Liver (tissue), 9 donors: ENCODE measurements around the gene CFTR. TPM values are rescaled to one million over a fixed set of nuclear protein-coding genes. Genes with fewer than 3 reads are reported as not detected.

ENCODE experiments used
- DNase-seq: peaks from one replicate; pipeline ENCODE4 v3.0.0-alpha.2; 2017; ENCODE audit warnings: low spot score
- H3K27ac ChIP-seq, 2 donors: one replicate each; pipeline ENCODE4 v1.7.0; 2013; ENCODE audit warnings: inconsistent platforms in 2 of 2, low read length in 2 of 2, control low read depth in 1 of 2, low read depth in 1 of 2, mild to moderate bottlenecking in 1 of 2
- H3K27me3 ChIP-seq, 4 donors: one replicate each; pipeline versions ENCODE4 v1.6.1 to v1.7.0; 2013; ENCODE audit warnings: low read length in 3 of 4, inconsistent platforms in 1 of 4, mild to moderate bottlenecking in 1 of 4, moderate library complexity in 1 of 4; ENCODE audit not compliant: control insufficient read depth in 4 of 4, insufficient read depth in 4 of 4
- H3K36me3 ChIP-seq, 4 donors: one replicate each; pipeline versions ENCODE4 v1.6.1 to v1.7.0; 2013; ENCODE audit warnings: low read length in 3 of 4, mild to moderate bottlenecking in 3 of 4, low read depth in 1 of 4, moderate library complexity in 1 of 4; ENCODE audit not compliant: control insufficient read depth in 4 of 4, insufficient read depth in 3 of 4
- H3K4me1 ChIP-seq, 4 donors: one replicate each; pipeline versions ENCODE4 v1.6.1 to v1.7.0; 2013; ENCODE audit warnings: low read length in 3 of 4, mild to moderate bottlenecking in 3 of 4, moderate library complexity in 1 of 4; ENCODE audit not compliant: control insufficient read depth in 4 of 4, insufficient read depth in 4 of 4
- H3K4me3 ChIP-seq, 3 donors: one replicate each; pipeline versions ENCODE4 v1.6.1 to v1.7.0; 2013; ENCODE audit warnings: low read length in 3 of 3, control low read depth in 1 of 3, low read depth in 1 of 3, mild to moderate bottlenecking in 1 of 3
- H3K9ac ChIP-seq, 2 donors: one replicate each; pipeline ENCODE4 v1.7.0; 2013; ENCODE audit warnings: low read length in 2 of 2, mild to moderate bottlenecking in 2 of 2, moderate library complexity in 2 of 2, control low read depth in 1 of 2, low read depth in 1 of 2
- H3K9me3 ChIP-seq, 4 donors: one replicate each; pipeline versions ENCODE4 v1.6.1 to v1.7.0; 2013; ENCODE audit warnings: low read length in 3 of 4; ENCODE audit not compliant: control insufficient read depth in 4 of 4
- CTCF ChIP-seq: fragments of 150-350 bp; IDR thresholded peaks from 2 replicates; pipeline ENCODE4 v1.5.1; 2017; ENCODE audit warnings: improper control_type of control experiment, low read depth, low read length; ENCODE audit not compliant: missing input control
- EGR1 ChIP-seq, 2 donors: IDR thresholded peaks; 2 replicates each; pipeline ENCODE4 v1.6.1; 2016 to 2018; ENCODE audit warnings: antibody characterized with exemption in 2 of 2, low read depth in 2 of 2
- FOXA1 ChIP-seq: IDR thresholded peaks from 2 replicates; pipeline ENCODE4 v1.6.1; 2016; ENCODE audit warnings: antibody characterized with exemption
- FOXA2 ChIP-seq: IDR thresholded peaks from 2 replicates; pipeline ENCODE4 v1.6.1; 2016; ENCODE audit warnings: antibody characterized with exemption
- GABPA ChIP-seq, 2 donors: IDR thresholded peaks in 1 of 2; conservative IDR thresholded peaks in 1 of 2; 2 replicates each; pipeline ENCODE4 v1.6.1; 2016; ENCODE audit warnings: antibody characterized with exemption in 2 of 2, mild to moderate bottlenecking in 1 of 2, moderate library complexity in 1 of 2
- HNF4A ChIP-seq, 2 donors: conservative IDR thresholded peaks; 2 replicates each; pipeline ENCODE4 v1.6.1; 2016; ENCODE audit warnings: antibody characterized with exemption in 2 of 2, mild to moderate bottlenecking in 2 of 2
- HNF4G ChIP-seq: IDR thresholded peaks from 2 replicates; pipeline ENCODE4 v1.6.1; 2016; ENCODE audit warnings: antibody characterized with exemption
- JUND ChIP-seq, 2 donors: IDR thresholded peaks; 2 replicates each; pipeline ENCODE4 v1.6.1; 2016; ENCODE audit warnings: antibody characterized with exemption in 2 of 2
- MAX ChIP-seq: IDR thresholded peaks from 2 replicates; pipeline ENCODE4 v1.6.1; 2016; ENCODE audit warnings: antibody characterized with exemption
- NR2F2 ChIP-seq: IDR thresholded peaks from 2 replicates; pipeline ENCODE4 v1.6.1; 2016; ENCODE audit warnings: antibody characterized with exemption
- RAD21 ChIP-seq, 2 donors: IDR thresholded peaks; 2 replicates each; pipeline ENCODE4 v1.6.1; 2016; ENCODE audit warnings: antibody characterized with exemption in 2 of 2, mild to moderate bottlenecking in 2 of 2
- RXRA ChIP-seq, 2 donors: IDR thresholded peaks; 2 replicates each; pipeline ENCODE4 v1.6.1; 2017 to 2018; ENCODE audit warnings: antibody characterized with exemption in 2 of 2, mild to moderate bottlenecking in 1 of 2
- SP1 ChIP-seq: IDR thresholded peaks from 2 replicates; pipeline ENCODE4 v1.6.1; 2018; ENCODE audit warnings: antibody characterized with exemption, mild to moderate bottlenecking
- TAF1 ChIP-seq: conservative IDR thresholded peaks from 2 replicates; pipeline ENCODE4 v1.6.1; 2016; ENCODE audit warnings: antibody characterized with exemption, mild to moderate bottlenecking
- YY1 ChIP-seq: IDR thresholded peaks from 2 replicates; pipeline ENCODE4 v1.6.1; 2016; ENCODE audit warnings: antibody characterized with exemption, mild to moderate bottlenecking
- WGBS: extraction: QIAGEN DNeasy Blood & Tissue Kit; methylation state at CpG from one replicate; pipeline ENCODE4 v1.1.7; 2013; 5-methylcytosine and 5-hydroxymethylcytosine counted together
- polyA plus RNA-seq, 2 donors: library from polyadenylated mRNA; stranded (reverse) in 1 of 2; unstranded in 1 of 2; fragments of 200-250 nt in 1 of 2; fragments of >200 nt in 1 of 2; fragmentation: Nextera tagmentation in 1 of 2; extraction: Ambion mirVana in 1 of 2; gene quantifications; one replicate each; pipeline versions ENCODE4 v1.2.1 to v1.2.3, GENCODE V29; 2013 to 2015
- total RNA-seq, 2 donors: library from RNA; depleted of rRNA; stranded (reverse); fragments of >200 nt; gene quantifications; one replicate each; pipeline ENCODE4 v1.2.3, GENCODE V29; 2014
- TF ChIP-seq, protein P1 (sequence below): IDR thresholded peaks from 2 replicates; pipeline ENCODE4 v1.6.1; 2016; ENCODE audit warnings: antibody characterized with exemption
- TF ChIP-seq, protein P2 (sequence below): IDR thresholded peaks from 2 replicates; pipeline ENCODE4 v1.6.1; 2016; ENCODE audit warnings: antibody characterized with exemption, mild to moderate bottlenecking
- TF ChIP-seq, protein P3 (sequence below): IDR thresholded peaks from 2 replicates; pipeline ENCODE4 v1.6.1; 2016; ENCODE audit warnings: antibody characterized with exemption
- donor health status: healthy.
- donor health status: healthy.
- donor health status: healthy.
- donor health status: healthy.
- donor health status: healthy.

CFTR gene
- total and polyA plus RNA-seq, 4 donors, result 0.75 to 10.5 (median 1.3) TPM

GRCh38 chr7:117476557-117477215 is 3.1 kb upstream of the CFTR start:
- Histone ChIP-seq H3K9ac (no peak overlapping the region), H3K4me1 (peaks cover 0 to 11% (median 5%) of the 10 kb centered on the region in 4 donors), H3K27me3 (peaks cover 0 to under 1% (median 0%) of the 10 kb centered on the region in 4 donors), H3K36me3 (no peaks in the 10 kb centered on the region), H3K27ac (no peak overlapping the region), H3K9me3 (no peaks in the 10 kb centered on the region), H3K4me3 (no peak overlapping the region)
- DNase-seq, result no peak
- WGBS, result 86% methylated on average over 4 of the region's 4 CpGs
- TF ChIP-seq, protein P1, sequence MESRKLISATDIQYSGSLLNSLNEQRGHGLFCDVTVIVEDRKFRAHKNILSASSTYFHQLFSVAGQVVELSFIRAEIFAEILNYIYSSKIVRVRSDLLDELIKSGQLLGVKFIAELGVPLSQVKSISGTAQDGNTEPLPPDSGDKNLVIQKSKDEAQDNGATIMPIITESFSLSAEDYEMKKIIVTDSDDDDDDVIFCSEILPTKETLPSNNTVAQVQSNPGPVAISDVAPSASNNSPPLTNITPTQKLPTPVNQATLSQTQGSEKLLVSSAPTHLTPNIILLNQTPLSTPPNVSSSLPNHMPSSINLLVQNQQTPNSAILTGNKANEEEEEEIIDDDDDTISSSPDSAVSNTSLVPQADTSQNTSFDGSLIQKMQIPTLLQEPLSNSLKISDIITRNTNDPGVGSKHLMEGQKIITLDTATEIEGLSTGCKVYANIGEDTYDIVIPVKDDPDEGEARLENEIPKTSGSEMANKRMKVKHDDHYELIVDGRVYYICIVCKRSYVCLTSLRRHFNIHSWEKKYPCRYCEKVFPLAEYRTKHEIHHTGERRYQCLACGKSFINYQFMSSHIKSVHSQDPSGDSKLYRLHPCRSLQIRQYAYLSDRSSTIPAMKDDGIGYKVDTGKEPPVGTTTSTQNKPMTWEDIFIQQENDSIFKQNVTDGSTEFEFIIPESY, result no peak
- no peak for TF ChIP-seq NR2F2
- TF ChIP-seq FOXA2, result no peak
- no peak for TF ChIP-seq JUND (IDR thresholded peaks at IDR 0.05)
- no peak for TF ChIP-seq SP1
- TF ChIP-seq, protein P2, sequence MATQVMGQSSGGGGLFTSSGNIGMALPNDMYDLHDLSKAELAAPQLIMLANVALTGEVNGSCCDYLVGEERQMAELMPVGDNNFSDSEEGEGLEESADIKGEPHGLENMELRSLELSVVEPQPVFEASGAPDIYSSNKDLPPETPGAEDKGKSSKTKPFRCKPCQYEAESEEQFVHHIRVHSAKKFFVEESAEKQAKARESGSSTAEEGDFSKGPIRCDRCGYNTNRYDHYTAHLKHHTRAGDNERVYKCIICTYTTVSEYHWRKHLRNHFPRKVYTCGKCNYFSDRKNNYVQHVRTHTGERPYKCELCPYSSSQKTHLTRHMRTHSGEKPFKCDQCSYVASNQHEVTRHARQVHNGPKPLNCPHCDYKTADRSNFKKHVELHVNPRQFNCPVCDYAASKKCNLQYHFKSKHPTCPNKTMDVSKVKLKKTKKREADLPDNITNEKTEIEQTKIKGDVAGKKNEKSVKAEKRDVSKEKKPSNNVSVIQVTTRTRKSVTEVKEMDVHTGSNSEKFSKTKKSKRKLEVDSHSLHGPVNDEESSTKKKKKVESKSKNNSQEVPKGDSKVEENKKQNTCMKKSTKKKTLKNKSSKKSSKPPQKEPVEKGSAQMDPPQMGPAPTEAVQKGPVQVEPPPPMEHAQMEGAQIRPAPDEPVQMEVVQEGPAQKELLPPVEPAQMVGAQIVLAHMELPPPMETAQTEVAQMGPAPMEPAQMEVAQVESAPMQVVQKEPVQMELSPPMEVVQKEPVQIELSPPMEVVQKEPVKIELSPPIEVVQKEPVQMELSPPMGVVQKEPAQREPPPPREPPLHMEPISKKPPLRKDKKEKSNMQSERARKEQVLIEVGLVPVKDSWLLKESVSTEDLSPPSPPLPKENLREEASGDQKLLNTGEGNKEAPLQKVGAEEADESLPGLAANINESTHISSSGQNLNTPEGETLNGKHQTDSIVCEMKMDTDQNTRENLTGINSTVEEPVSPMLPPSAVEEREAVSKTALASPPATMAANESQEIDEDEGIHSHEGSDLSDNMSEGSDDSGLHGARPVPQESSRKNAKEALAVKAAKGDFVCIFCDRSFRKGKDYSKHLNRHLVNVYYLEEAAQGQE, result no peak
- no peak for TF ChIP-seq RAD21 (IDR thresholded peaks at IDR 0.05)
- TF ChIP-seq HNF4G, result no peak
- no peak for TF ChIP-seq RXRA (IDR thresholded peaks at IDR 0.05)
- TF ChIP-seq, protein P3, sequence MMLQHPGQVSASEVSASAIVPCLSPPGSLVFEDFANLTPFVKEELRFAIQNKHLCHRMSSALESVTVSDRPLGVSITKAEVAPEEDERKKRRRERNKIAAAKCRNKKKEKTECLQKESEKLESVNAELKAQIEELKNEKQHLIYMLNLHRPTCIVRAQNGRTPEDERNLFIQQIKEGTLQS, result no peak
- no peak for TF ChIP-seq EGR1 (IDR thresholded peaks at IDR 0.05; ENCODE audit: low read depth in 2 of 2)
- no peak for TF ChIP-seq GABPA (IDR thresholded peaks at IDR 0.05 in 1 of 2, conservative IDR thresholded peaks at IDR 0.05 in 1 of 2)
- no peak for TF ChIP-seq FOXA1
- TF ChIP-seq TAF1, result no peak
- no peak for TF ChIP-seq CTCF
- TF ChIP-seq HNF4A (conservative IDR thresholded peaks at IDR 0.05), result no peak
- no peak for TF ChIP-seq YY1
- no peak for TF ChIP-seq MAX
